GM08714 (cell line): ENCODE results near the gene SV2C.
"Not testable (repeated sequence)": the region's sequence is repeated elsewhere in the genome, so short reads cannot be mapped to it uniquely, and the experiment has no call there.

ENCODE experiments used
- H3K4me3 ChIP-seq: fragments of 200-500 bp; sonication (Bioruptor generic); 2 replicates; pipeline ENCODE4 v1.5.1; 2014; ENCODE audit warnings: mild to moderate bottlenecking, low read length, inconsistent platforms
- ZNF274 ChIP-seq: IDR thresholded peaks from 2 replicates; pipeline ENCODE4 v1.6.1; 2012; ENCODE audit warnings: mild to moderate bottlenecking, low read depth, low read length

SV2C gene

GRCh38 chr5:76325326-76325725, 242.1 kb downstream of the SV2C start:
- no peak overlapping the region for H3K4me3 ChIP-seq
- TF ChIP-seq ZNF274 = no peak

DNA sequence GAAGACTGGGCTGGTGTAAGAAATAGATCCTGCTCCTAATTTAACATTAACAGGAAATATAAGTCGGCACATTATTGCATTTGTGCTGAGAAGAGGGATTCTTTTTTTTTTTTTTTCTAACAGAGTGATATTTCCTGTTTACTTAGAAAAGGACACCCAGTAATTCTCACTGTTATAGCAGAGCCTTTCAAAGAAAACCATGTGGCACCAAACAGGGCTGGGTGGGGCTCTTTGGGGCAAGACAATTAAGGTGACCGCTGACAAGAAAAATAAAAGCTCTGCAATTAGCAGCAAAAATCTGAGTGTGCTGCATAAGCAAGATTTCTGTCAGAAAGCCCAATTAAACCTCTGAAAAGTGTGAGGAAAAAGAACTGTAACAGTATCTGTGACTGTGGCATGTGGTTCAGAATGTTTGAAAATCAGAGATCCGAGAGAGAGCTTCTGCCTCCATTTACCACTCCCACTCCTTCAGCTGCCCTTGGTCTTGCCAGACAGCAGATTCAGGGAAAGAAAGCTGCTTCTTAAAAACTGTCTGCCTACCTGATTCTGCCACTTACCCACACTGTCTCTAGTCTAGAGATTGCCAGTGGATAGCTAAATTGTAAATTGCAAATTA, 242.8 kb downstream of the SV2C start:
- no peak overlapping the region for H3K4me3 ChIP-seq
- no peak for TF ChIP-seq ZNF274

DNA sequence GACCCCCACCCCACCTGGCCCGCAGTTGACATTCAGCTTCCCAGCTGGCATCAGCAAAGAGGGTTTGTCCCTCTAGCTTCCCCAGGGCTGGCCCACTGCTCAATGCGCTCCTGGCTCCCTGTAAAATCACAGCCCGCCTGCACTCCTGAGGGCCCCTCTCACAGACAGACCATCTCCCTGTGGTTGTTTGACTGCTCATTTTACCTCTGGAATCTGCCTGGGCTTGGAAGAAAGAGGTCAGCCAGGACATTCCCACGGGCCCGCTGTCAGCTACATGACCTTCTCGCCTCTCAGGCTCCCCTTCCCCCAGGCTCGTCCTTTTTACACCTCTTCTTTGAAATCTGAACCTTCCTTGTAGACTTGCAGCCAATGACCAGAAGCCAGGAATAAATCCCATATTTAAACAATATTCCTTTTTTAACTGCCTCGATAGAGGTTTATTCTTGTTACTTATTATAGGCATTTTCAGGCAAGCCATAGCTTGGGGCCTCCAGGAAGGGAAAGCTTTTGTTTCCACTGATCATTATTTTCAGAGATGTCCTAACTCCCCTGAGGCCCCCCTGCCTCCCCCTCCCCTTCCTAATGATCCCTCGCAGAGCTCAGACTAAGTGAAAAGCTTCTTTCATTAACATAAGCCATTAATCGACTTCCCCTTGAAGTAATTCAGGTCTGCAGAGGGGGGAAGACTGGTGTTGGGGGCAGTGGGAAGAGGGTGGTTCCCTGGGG, 243.6 kb downstream of the SV2C start:
- TF ChIP-seq ZNF274 = no peak
- H3K4me3 ChIP-seq = no peak overlapping the region

DNA sequence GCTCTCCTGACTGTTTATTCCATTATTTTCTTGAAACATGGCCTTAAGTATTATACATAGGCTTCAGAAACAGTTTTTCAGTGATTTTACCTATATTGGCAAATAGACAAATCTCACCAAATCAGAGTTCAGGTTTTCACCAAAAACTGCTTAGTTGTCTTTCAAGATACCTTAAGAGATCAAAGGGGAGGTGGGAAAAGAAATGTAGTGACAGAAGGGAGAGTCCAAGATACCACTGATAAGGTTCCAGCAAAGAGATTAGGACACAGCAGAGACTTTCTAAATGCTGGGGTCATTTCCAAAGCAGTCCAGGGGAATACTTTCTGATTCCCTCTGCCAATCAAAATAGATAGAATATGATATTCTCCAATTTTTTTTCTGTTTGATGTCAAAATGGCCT, 246.2 kb downstream of the SV2C start:
- no peak for TF ChIP-seq ZNF274
- no peak overlapping the region for H3K4me3 ChIP-seq

GRCh38 chr5:76331126-76331525, 247.9 kb downstream of the SV2C start:
- no peak overlapping the region for H3K4me3 ChIP-seq
- TF ChIP-seq ZNF274 = no peak

GRCh38 chr5:76332102-76332501, 248.9 kb downstream of the SV2C start:
- H3K4me3 ChIP-seq = no peak overlapping the region
- TF ChIP-seq ZNF274 = no peak

DNA sequence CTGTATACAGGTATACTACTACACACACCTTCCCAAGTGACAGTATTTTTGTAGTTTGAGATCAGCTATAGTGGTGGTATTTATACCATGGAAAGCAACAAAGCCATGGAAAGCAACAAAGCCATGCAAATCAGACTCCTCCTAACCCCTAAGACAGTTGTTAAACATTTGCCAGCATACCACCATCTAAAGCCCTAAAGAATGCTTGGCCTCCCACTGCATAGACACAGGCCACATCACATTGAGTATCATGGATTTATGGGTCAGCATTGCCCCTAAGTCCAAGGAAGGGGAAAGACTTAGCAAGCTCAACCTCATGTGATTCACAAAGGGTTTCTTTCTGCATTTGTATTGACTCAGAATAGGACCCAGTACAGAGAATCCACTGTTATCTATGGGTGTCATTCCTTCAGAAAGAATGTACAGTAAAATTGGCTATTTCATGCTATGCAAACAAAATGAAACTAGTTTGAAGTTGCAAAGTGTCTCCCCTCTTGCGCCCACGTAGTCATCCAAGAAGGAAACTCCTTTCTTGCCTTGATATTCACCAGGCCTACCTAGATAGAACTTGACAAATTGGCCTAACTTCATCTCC, 249.5 kb downstream of the SV2C start:
- TF ChIP-seq ZNF274 = no peak

DNA sequence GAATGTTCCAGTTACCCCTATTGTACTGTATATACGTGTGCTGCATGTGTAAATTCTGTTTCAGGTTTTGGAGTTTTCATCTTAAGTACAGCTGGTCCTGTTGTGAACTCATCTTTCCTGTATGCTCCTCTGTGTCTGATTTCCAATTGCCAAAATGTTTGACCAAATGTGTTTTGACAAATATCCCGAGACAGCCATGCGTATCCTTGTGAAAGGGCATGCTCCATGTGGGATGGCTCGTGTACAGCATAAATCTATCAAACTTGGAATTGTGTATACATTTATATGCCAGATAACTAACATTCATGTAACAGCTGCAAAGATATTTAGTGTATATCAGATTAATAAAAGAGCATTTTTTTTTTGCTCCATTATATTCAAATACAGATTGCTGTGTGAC, 250.4 kb downstream of the SV2C start:
- TF ChIP-seq ZNF274 = no peak
- no peak overlapping the region for H3K4me3 ChIP-seq

More for the DNA sequence above, 249.5 kb downstream of the SV2C start:
- no peak overlapping the region for H3K4me3 ChIP-seq

DNA sequence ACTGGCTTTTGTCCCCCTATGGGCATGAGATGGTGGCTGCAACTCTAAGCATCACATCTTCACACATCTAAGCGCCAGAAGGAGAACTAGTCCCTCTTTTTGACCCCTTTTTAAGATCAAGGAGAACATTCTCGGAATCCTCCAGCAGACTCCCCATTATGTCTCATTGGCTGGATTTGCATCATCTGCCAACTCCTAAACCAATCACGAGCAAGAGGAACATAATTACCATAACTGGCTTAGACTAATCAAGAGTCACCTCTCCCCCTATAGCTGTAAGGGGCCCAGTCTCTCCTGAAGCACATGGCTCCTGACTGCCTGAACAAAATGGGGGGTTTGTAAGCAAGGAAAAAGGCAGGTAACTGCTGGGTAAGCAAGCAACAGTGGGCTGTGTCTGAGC, 251.4 kb downstream of the SV2C start:
- TF ChIP-seq ZNF274 = no peak
- no peak overlapping the region for H3K4me3 ChIP-seq

DNA sequence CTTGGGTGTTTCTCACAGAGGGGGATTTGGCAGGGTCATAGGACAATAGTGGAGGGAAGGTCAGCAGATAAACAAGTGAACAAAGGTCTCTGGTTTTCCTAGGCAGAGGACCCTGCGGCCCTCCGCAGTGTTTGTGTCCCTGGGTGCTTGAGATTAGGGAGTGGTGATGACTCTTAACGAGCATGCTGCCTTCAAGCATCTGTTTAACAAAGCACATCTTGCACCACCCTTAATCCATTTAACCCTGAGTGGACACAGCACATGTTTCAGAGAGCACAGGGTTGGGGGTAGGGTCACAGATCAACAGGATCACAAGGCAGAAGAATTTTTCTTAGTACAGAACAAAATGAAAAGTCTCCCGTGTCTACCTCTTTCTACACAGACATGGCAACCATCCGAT, 252.3 kb downstream of the SV2C start:
- H3K4me3 ChIP-seq = not testable (repeated sequence)

DNA sequence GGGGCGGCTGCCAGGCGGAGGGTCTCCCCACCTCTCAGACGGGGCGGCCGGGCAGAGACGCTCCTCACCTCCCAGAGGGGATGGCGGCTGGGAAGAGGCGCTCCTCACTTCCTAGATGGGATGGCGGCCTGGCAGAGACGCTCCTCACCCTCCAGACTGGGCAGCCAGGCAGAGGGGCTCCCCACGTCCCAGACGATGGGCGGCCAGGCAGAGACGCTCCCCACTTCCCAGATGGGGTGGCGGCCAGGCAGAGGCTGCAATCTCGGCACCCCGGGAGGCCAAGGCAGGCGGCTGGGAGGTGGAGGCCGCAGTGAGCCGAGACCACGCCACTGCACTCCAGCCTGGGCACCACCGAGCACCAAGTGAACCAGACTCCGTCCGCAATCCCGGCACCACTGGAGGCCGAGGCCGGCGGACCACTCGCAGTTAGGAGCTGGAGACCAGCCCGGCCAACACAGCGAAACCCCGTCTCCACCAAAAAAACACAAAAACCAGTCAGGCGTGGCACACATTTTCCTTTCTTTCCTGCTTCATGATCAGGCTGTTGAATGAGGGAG, 253.1 kb downstream of the SV2C start:
- H3K4me3 ChIP-seq = not testable (repeated sequence)

- H3K4me3 ChIP-seq = no peak overlapping the region
- no peak for TF ChIP-seq ZNF274
Measured at GRCh38 chr5:76337953-76338451, 254.8 kb downstream of the SV2C start.

- H3K4me3 ChIP-seq = no peak overlapping the region
- no peak for TF ChIP-seq ZNF274
Measured at GRCh38 chr5:76339919-76340318, 256.7 kb downstream of the SV2C start.

DNA sequence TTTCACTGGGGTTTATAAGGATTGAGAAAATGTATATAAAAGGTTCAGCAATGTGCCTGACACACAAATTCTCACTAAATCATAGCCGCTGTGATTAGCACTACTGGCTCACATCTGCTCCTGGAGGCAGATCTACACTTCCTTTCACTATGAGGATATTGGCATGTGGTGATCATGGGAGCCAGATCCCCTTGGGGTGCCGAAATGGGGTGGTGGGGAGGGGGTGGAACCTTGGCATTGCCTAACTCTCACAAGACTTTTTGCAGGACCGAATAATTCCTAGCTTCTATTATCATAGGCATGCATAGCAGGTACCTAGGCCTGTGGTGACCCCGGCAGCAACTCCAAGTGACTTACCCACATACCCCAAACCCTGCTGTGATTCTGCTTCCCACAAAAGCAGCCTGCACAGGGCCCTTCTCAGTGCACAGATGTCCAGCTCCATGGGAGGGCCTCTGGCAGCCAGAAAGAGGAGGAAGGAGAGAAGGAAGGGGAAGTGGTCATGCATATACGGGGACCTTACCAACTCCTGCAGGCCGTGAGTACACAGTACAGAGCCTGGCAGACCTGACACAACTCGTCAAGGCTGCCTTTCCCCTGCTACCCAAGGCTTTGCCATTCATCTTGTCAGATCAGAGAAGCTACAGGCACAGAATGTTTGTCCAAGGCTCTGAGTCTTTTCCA, 258.6 kb downstream of the SV2C start:
- H3K4me3 ChIP-seq = no peak overlapping the region
- no peak for TF ChIP-seq ZNF274
